Type B pancreatic cell (in vitro differentiated cells): ENCODE data around the gene LRRC25. TPM values are rescaled to one million over a fixed set of nuclear protein-coding genes. Genes with fewer than 3 reads are reported as not detected.

Experiments used
- DNase-seq: peaks from one replicate; pipeline ENCODE4 v3.0.0; 2021; ENCODE audit warnings: mixed read lengths; ENCODE audit not compliant: unreplicated experiment; ENCODE audit errors: extremely low spot score
- H3K27ac Mint-ChIP-seq: 2 replicates; pipeline ENCODE4 v1.8.0; 2021; ENCODE audit warnings: mild to moderate bottlenecking, mixed read lengths
- H3K27me3 Mint-ChIP-seq: 2 replicates; pipeline ENCODE4 v1.8.0; 2021; ENCODE audit warnings: mixed read lengths
- H3K36me3 Mint-ChIP-seq: 2 replicates; pipeline ENCODE4 v1.8.0; 2021; ENCODE audit warnings: mixed read lengths
- H3K4me1 Mint-ChIP-seq: one replicate; pipeline ENCODE4 v1.8.0; 2021; ENCODE audit warnings: mixed read lengths; ENCODE audit not compliant: unreplicated experiment
- H3K4me3 Mint-ChIP-seq: 2 replicates; pipeline ENCODE4 v1.8.0; 2021; ENCODE audit warnings: mild to moderate bottlenecking, mixed read lengths
- H3K9me3 Mint-ChIP-seq: 2 replicates; pipeline ENCODE4 v1.8.0; 2021; ENCODE audit warnings: mixed read lengths
- CTCF ChIP-seq: fragments of 200-600 bp; sonication (generic); conservative IDR thresholded peaks from 2 replicates; pipeline ENCODE4 v1.5.0; 2021; ENCODE audit warnings: antibody characterized with exemption, mild to moderate bottlenecking
- total RNA-seq: library from RNA; stranded (reverse); gene quantifications from 2 replicates; pipeline ENCODE4 v1.2.1, GENCODE V29; 2021; ENCODE audit warnings: low replicate concordance

LRRC25 gene
- total RNA-seq, 1 donor from 2014 or later, result 0.19 TPM

GRCh38 chr19:18419195-18419698 lies 21.8 kb upstream of the LRRC25 start, which contains the start of gene SSBP4:
TSS of gene SSBP4 (plus strand) at chr19:18419398. CDS start at chr19:18419649, 251 bp downstream.
- H3K36me3 Mint-ChIP-seq, result no peaks in the 10 kb centered on the region
- H3K27ac Mint-ChIP-seq, result peak within 1 kb of the TSS; percentile 94
- H3K27me3 Mint-ChIP-seq, result no peaks in the 10 kb centered on the region
- peak; percentile 67 for TF ChIP-seq CTCF
- peaks cover 49% of the 10 kb centered on the region for H3K4me1 Mint-ChIP-seq
- DNase-seq, result no peak
- H3K4me3 Mint-ChIP-seq, result peak within 1 kb of the TSS; percentile 90
- no peaks in the 10 kb centered on the region for H3K9me3 Mint-ChIP-seq

- peaks cover 47% of the 10 kb centered on the region for H3K4me1 Mint-ChIP-seq
- DNase-seq, result no peak
- H3K27ac Mint-ChIP-seq, result peak overlapping the region; percentile 94
- H3K27me3 Mint-ChIP-seq, result no peaks in the 10 kb centered on the region
- H3K36me3 Mint-ChIP-seq, result no peaks in the 10 kb centered on the region
- TF ChIP-seq CTCF, result no peak
- H3K9me3 Mint-ChIP-seq, result no peaks in the 10 kb centered on the region
- peak overlapping the region; percentile 86 for H3K4me3 Mint-ChIP-seq
Measured at GRCh38 chr19:18418483-18419194, 21.2 kb upstream of the LRRC25 start.

GRCh38 chr19:18418029-18418482 lies 20.6 kb upstream of the LRRC25 start:
- peak overlapping the region; percentile 86 for H3K4me3 Mint-ChIP-seq
- H3K27me3 Mint-ChIP-seq, result no peaks in the 10 kb centered on the region
- H3K9me3 Mint-ChIP-seq, result no peaks in the 10 kb centered on the region
- H3K27ac Mint-ChIP-seq, result peak overlapping the region; percentile 94
- DNase-seq, result no peak
- H3K4me1 Mint-ChIP-seq, result peaks cover 44% of the 10 kb centered on the region
- H3K36me3 Mint-ChIP-seq, result no peaks in the 10 kb centered on the region
- no peak for TF ChIP-seq CTCF

- H3K4me1 Mint-ChIP-seq, result peaks cover 39% of the 10 kb centered on the region
- DNase-seq, result peak; percentile 91
- no peak for TF ChIP-seq CTCF
- peak overlapping the region; percentile 98 for H3K27ac Mint-ChIP-seq
- no peaks in the 10 kb centered on the region for H3K36me3 Mint-ChIP-seq
- peak overlapping the region; percentile 86 for H3K4me3 Mint-ChIP-seq
- H3K27me3 Mint-ChIP-seq, result no peaks in the 10 kb centered on the region
- H3K9me3 Mint-ChIP-seq, result no peaks in the 10 kb centered on the region
Measured at GRCh38 chr19:18417250-18418028, 20.0 kb upstream of the LRRC25 start.

- peaks cover 39% of the 10 kb centered on the region for H3K4me1 Mint-ChIP-seq
- peak overlapping the region; percentile 98 for H3K27ac Mint-ChIP-seq
- peak; percentile 89 for DNase-seq
- H3K36me3 Mint-ChIP-seq, result no peaks in the 10 kb centered on the region
- peak overlapping the region; percentile 86 for H3K4me3 Mint-ChIP-seq
- TF ChIP-seq CTCF, result no peak
- H3K27me3 Mint-ChIP-seq, result no peaks in the 10 kb centered on the region
- H3K9me3 Mint-ChIP-seq, result no peaks in the 10 kb centered on the region
Measured at GRCh38 chr19:18416778-18417249, 19.4 kb upstream of the LRRC25 start.
